ENCODE results near the gene MCCC1.
"Not testable (repeated sequence)": the region's sequence is repeated elsewhere in the genome, so short reads cannot be mapped to it uniquely, and the experiment has no call there.

MCCC1 gene

DNA sequence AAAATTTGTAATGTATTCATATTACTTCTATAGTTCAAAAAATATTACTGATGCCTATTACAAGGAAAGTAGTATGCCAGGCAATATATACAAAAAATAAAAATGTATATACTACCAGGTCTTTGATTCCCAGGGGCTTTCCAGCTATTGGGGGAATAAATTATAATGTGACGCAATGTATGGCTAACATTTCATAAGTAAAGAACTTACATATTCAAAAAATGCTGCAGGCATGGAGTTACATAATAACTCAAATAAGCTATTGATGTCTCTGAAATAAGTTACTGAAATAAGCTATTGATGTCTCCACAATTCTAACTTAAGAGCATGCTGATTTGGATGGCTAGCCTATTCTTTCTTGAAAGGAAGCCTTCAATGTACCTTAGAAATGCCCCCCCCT, 30.2 kb downstream of the MCCC1 start:
- TF ChIP-seq, protein P1, sequence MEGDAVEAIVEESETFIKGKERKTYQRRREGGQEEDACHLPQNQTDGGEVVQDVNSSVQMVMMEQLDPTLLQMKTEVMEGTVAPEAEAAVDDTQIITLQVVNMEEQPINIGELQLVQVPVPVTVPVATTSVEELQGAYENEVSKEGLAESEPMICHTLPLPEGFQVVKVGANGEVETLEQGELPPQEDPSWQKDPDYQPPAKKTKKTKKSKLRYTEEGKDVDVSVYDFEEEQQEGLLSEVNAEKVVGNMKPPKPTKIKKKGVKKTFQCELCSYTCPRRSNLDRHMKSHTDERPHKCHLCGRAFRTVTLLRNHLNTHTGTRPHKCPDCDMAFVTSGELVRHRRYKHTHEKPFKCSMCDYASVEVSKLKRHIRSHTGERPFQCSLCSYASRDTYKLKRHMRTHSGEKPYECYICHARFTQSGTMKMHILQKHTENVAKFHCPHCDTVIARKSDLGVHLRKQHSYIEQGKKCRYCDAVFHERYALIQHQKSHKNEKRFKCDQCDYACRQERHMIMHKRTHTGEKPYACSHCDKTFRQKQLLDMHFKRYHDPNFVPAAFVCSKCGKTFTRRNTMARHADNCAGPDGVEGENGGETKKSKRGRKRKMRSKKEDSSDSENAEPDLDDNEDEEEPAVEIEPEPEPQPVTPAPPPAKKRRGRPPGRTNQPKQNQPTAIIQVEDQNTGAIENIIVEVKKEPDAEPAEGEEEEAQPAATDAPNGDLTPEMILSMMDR (IDR thresholded peaks at IDR 0.05) = no peak
- no peak for TF ChIP-seq ZFX (IDR thresholded peaks at IDR 0.05; ENCODE audit: borderline replicate concordance)
- H3K27ac ChIP-seq = no peak overlapping the region

- not testable (repeated sequence) for H3K27ac ChIP-seq
These were observed 32.4 kb downstream of the MCCC1 start for GRCh38 chr3:183066891-183067290.

DNA sequence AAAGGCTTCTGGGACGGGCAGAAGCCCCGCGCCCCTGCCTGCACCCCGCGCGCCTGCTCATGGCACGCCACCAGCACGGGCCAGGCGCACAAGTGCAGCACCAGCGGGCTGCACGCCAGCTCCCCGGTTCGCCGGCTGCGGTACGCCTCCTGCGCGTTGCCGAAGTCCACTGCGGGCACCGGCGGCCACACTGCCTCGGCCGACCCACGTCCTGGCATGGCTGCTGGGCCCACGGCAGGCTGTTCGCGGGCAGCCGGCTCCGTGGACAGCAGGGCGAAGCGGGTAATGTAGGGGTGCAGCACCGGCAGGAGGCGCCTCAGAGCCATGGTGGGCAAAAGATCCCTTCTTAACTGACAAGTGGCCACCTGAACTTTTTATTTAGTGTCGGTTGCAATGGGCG, 34.8 kb downstream of the MCCC1 start:
- TF ChIP-seq ZFX (IDR thresholded peaks at IDR 0.05; ENCODE audit: borderline replicate concordance) = no peak
- TF ChIP-seq, protein P1 (IDR thresholded peaks at IDR 0.05) = no peak
- H3K27ac ChIP-seq = no peak overlapping the region

DNA sequence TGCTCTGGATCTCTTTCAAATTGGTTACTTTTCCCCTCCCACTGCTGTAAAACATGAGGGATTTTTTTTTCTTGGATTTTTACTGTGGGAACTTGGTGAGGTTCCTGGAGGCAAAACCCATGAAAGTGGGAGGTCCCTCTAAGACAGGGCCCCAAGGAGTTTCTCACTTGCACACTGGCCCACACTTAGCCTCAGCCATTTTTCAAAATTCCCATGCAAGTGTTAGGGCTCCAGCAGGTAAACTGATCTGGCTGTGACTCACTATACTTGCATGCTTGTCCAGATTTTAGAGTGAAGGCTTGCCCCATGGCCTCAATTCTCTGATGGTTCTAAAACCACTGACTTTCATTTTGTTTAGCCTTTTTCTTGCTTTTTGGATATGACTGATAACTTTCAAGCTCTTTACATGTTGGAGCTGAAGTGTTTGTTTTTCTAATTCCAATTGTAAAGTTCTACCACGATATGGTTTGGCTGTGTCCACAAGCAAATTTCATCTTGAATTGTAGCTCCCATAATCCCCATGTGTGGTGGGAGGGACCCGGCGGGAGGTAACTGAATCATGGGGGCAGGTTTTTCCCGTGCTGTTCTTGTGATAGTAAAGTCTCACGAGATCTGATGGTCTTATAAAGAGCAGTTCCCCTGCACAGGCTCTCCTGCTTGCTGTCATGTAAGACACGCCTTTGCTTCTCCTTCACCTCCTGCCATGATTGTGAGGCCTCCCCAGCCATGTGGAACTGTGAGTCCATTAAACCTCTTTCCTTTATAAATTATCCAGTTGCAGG, 37.7 kb downstream of the MCCC1 start:
- no peak overlapping the region for H3K27ac ChIP-seq
- TF ChIP-seq, protein P1 (IDR thresholded peaks at IDR 0.05) = no peak
- no peak for TF ChIP-seq ZFX (IDR thresholded peaks at IDR 0.05; ENCODE audit: borderline replicate concordance)

GRCh38 chr3:183058351-183058750, 40.9 kb downstream of the MCCC1 start:
- H3K27ac ChIP-seq = no peak overlapping the region
- TF ChIP-seq, protein P1 (IDR thresholded peaks at IDR 0.05) = no peak
- TF ChIP-seq ZFX (IDR thresholded peaks at IDR 0.05; ENCODE audit: borderline replicate concordance) = no peak

GRCh38 chr3:183050706-183051105, 48.6 kb downstream of the MCCC1 start:
- TF ChIP-seq, protein P1 (IDR thresholded peaks at IDR 0.05) = no peak
- no peak for TF ChIP-seq ZFX (IDR thresholded peaks at IDR 0.05; ENCODE audit: borderline replicate concordance)
- H3K27ac ChIP-seq = no peak overlapping the region

DNA sequence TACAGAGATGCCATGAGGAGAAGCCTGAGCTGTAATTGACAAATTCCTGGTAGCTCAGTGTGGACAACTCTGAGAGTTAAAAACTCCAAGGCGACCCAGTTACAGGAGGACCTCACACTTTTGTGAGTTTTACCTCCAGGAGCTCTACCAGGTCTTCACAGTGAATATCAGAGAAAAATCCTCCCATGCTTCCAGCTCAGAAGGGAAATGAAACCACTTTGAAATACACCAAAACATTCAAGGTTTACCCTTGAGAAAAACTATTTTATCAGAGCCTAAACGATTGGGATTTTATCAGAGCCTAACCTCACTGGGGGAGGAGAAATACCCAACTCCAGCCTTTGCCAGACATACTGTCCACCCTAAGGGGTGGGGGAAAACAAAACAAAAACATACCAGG, 52.4 kb downstream of the MCCC1 start:
- TF ChIP-seq, protein P1 (IDR thresholded peaks at IDR 0.05) = no peak
- TF ChIP-seq ZFX (IDR thresholded peaks at IDR 0.05; ENCODE audit: borderline replicate concordance) = no peak
- no peak overlapping the region for H3K27ac ChIP-seq

All from 22Rv1 (cell line).